ENCODE results near the gene KATNBL1. TPM values are rescaled to one million over a fixed set of nuclear protein-coding genes. Genes with fewer than 3 reads are reported as not detected.

Gene KATNBL1
- total RNA-seq, 1 donor from 2014 or later = 37.9 TPM

GRCh38 chr15:34111488-34111887 lies 98.4 kb downstream of the KATNBL1 start:
- H3K4me1 ChIP-seq = no peaks in the 10 kb centered on the region
- intact Hi-C loops (cut with DNase I) = no loop called here
- no peak overlapping the region for H3K4me3 ChIP-seq
- no peak for ATAC-seq
- no peaks in the 10 kb centered on the region for H3K9me3 ChIP-seq
- peaks cover 11% of the 10 kb centered on the region for H3K27me3 ChIP-seq
- no peak overlapping the region for H3K27ac ChIP-seq
- DNase-seq = no peak
- no peak for TF ChIP-seq CTCF (IDR thresholded peaks at IDR 0.05)
- no peaks in the 10 kb centered on the region for H3K36me3 ChIP-seq

- DNase-seq (no peak), ATAC-seq (no peak)
- no peaks in the 10 kb centered on the region for H3K9me3 ChIP-seq
- H3K4me3 ChIP-seq = no peak overlapping the region
- H3K27ac ChIP-seq = no peak overlapping the region
- peaks cover 6% of the 10 kb centered on the region for H3K27me3 ChIP-seq
- H3K4me1 ChIP-seq = no peaks in the 10 kb centered on the region
- H3K36me3 ChIP-seq = no peaks in the 10 kb centered on the region
- peak; percentile 48 for TF ChIP-seq CTCF (IDR thresholded peaks at IDR 0.05)
- intact Hi-C loops (cut with DNase I) = loop anchor here (10.0 kb wide), 1 partner anchor 105 kb away; the partner anchor contains the start of gene KATNBL1
These were observed 99.9 kb downstream of the KATNBL1 start for GRCh38 chr15:34109797-34110663.

GRCh38 chr15:34107315-34107714 lies 102.6 kb downstream of the KATNBL1 start:
- Histone ChIP-seq H3K4me1 (peaks cover 6% of the 10 kb centered on the region), H3K27me3 (no peaks in the 10 kb centered on the region), H3K4me3 (no peak overlapping the region), H3K36me3 (no peaks in the 10 kb centered on the region), H3K9me3 (no peaks in the 10 kb centered on the region), H3K27ac (no peak overlapping the region)
- ATAC-seq (no peak), DNase-seq (no peak)
- TF ChIP-seq CTCF (IDR thresholded peaks at IDR 0.05) = no peak
- intact Hi-C loops (cut with DNase I) = loop anchor here (10.0 kb wide), 1 partner anchor 107 kb away; the partner anchor contains the start of gene KATNBL1

- no peak overlapping the region for H3K4me3 ChIP-seq
- TF ChIP-seq CTCF (IDR thresholded peaks at IDR 0.05) = no peak
- H3K27me3 ChIP-seq = no peaks in the 10 kb centered on the region
- DNase-seq = no peak
- intact Hi-C loops (cut with DNase I) = loop anchor here (10.0 kb wide), 1 partner anchor 108 kb away; the partner anchor contains the start of gene KATNBL1
- peaks cover 7% of the 10 kb centered on the region for H3K4me1 ChIP-seq
- no peaks in the 10 kb centered on the region for H3K36me3 ChIP-seq
- H3K9me3 ChIP-seq = no peaks in the 10 kb centered on the region
- ATAC-seq = no peak
- H3K27ac ChIP-seq = no peak overlapping the region
These were observed 103.5 kb downstream of the KATNBL1 start for GRCh38 chr15:34106423-34106822.

- intact Hi-C loops (cut with DNase I) = loop anchor here (10.0 kb wide), 1 partner anchor 112 kb away; the partner anchor contains the start of gene KATNBL1
- Histone ChIP-seq H3K36me3 (no peaks in the 10 kb centered on the region), H3K4me1 (peaks cover 25% of the 10 kb centered on the region), H3K4me3 (peak overlapping the region; percentile 96), H3K27me3 (no peaks in the 10 kb centered on the region), H3K27ac (peak overlapping the region; percentile 94), H3K9me3 (no peaks in the 10 kb centered on the region)
- DNase-seq = no peak
- TF ChIP-seq CTCF (IDR thresholded peaks at IDR 0.05) = no peak
- peak; percentile 32 for ATAC-seq
These were observed 107.5 kb downstream of the KATNBL1 start for GRCh38 chr15:34102175-34102925.

Measured in upper lobe of right lung (tissue), 1 donor.